Panc1 (cell line): Measurements from ENCODE around the gene LDB2.

ENCODE experiments used
- POLR2AphosphoS5 ChIP-seq: IDR thresholded peaks from 2 replicates; pipeline ENCODE4 v1.6.1; 2012; ENCODE audit warnings: mild to moderate bottlenecking, low read depth, low read length, moderate library complexity
- SIN3A ChIP-seq: IDR thresholded peaks from 2 replicates; pipeline ENCODE4 v1.6.1; 2012; ENCODE audit warnings: low read depth, mild to moderate bottlenecking, low read length, moderate library complexity, borderline replicate concordance; ENCODE audit not compliant: insufficient read depth
- TCF7L2 ChIP-seq: IDR thresholded peaks from 2 replicates; pipeline ENCODE4 v1.6.1; 2011; ENCODE audit warnings: mild to moderate bottlenecking, low read depth, low read length, inconsistent platforms
- TF ChIP-seq, protein P1 (sequence below): fragments of 450-650 bp; IDR thresholded peaks from 2 replicates; pipeline ENCODE4 v1.5.1; 2017; ENCODE audit warnings: mild to moderate bottlenecking
- TF ChIP-seq, protein P2 (sequence below), 2 experiments: IDR thresholded peaks; 2 replicates each; pipeline ENCODE4 v1.6.1; 2011 to 2012; ENCODE audit warnings: low read depth in 2 of 2, control low read depth in 1 of 2, low read length in 1 of 2, mild to moderate bottlenecking in 1 of 2, moderate library complexity in 1 of 2; ENCODE audit not compliant: insufficient read depth in 1 of 2

DNA sequence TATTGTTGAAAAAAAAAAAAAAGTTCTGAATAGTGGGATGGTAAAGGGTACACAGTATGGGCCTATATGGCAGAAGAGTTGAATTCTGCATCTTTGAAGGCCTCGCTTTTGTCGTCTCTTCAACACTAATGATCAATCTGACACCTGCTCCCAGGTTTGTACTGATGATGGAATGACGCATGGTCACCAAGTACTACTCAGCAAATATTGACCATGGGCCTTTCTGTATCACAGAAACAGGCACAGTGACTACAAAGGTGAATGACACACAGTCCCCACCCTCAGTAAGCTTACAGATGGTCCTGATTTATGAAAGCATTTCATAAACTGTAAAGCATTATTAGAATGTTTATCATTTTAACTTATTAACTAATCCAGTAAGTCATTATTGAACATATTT is 152.6 kb downstream of the LDB2 start:
- TF ChIP-seq, protein P1, sequence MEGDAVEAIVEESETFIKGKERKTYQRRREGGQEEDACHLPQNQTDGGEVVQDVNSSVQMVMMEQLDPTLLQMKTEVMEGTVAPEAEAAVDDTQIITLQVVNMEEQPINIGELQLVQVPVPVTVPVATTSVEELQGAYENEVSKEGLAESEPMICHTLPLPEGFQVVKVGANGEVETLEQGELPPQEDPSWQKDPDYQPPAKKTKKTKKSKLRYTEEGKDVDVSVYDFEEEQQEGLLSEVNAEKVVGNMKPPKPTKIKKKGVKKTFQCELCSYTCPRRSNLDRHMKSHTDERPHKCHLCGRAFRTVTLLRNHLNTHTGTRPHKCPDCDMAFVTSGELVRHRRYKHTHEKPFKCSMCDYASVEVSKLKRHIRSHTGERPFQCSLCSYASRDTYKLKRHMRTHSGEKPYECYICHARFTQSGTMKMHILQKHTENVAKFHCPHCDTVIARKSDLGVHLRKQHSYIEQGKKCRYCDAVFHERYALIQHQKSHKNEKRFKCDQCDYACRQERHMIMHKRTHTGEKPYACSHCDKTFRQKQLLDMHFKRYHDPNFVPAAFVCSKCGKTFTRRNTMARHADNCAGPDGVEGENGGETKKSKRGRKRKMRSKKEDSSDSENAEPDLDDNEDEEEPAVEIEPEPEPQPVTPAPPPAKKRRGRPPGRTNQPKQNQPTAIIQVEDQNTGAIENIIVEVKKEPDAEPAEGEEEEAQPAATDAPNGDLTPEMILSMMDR = no peak
- TF ChIP-seq, protein P2, sequence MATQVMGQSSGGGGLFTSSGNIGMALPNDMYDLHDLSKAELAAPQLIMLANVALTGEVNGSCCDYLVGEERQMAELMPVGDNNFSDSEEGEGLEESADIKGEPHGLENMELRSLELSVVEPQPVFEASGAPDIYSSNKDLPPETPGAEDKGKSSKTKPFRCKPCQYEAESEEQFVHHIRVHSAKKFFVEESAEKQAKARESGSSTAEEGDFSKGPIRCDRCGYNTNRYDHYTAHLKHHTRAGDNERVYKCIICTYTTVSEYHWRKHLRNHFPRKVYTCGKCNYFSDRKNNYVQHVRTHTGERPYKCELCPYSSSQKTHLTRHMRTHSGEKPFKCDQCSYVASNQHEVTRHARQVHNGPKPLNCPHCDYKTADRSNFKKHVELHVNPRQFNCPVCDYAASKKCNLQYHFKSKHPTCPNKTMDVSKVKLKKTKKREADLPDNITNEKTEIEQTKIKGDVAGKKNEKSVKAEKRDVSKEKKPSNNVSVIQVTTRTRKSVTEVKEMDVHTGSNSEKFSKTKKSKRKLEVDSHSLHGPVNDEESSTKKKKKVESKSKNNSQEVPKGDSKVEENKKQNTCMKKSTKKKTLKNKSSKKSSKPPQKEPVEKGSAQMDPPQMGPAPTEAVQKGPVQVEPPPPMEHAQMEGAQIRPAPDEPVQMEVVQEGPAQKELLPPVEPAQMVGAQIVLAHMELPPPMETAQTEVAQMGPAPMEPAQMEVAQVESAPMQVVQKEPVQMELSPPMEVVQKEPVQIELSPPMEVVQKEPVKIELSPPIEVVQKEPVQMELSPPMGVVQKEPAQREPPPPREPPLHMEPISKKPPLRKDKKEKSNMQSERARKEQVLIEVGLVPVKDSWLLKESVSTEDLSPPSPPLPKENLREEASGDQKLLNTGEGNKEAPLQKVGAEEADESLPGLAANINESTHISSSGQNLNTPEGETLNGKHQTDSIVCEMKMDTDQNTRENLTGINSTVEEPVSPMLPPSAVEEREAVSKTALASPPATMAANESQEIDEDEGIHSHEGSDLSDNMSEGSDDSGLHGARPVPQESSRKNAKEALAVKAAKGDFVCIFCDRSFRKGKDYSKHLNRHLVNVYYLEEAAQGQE (IDR thresholded peaks at IDR 0.05; ENCODE audit: insufficient read depth in 1 of 2, low read depth in 2 of 2, low read length in 1 of 2) = no peak
- TF ChIP-seq POLR2AphosphoS5 (no peak), TCF7L2 (no peak), SIN3A (no peak)
